ENCODE measurements around the gene LAMTOR4.
"Not testable (repeated sequence)": the region's sequence is repeated elsewhere in the genome, so short reads cannot be mapped to it uniquely, and the experiment has no call there.

Gene LAMTOR4

GRCh38 chr7:100190048-100190711 is 41.5 kb downstream of the LAMTOR4 start:
- H3K4me1 ChIP-seq (ENCODE audit: control extremely low read depth in 1 of 4, control insufficient read depth in 4 of 4, insufficient read depth in 4 of 4, low read length in 3 of 4), result peaks cover 0 to 14% (median 3%) of the 10 kb centered on the region in 4 experiments
- POLR2A ChIA-PET, result no interaction called here

DNA sequence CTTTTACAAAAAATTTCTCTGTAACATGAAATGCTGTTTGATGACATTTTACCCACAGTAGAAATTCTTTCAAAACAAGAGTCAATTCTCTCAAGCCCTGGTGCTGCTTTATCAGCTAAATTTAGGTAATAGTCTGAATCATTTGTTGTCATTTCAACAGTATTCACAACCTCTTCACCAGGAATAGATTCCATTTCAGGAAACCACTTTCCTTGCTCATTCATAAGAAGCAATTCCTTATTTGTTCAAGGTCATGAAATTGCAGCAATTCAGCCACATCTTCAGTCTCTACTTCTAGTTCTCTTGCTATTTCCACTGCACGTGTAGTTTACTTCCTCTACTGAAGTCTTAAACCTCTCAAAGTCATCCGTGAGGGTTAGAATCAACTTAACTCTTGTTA is 43.1 kb downstream of the LAMTOR4 start:
- H3K4me3 ChIP-seq (ENCODE audit: control insufficient read depth in 1 of 7, extremely low read depth in 1 of 7, insufficient read depth in 4 of 7, low read depth in 2 of 7, low read length in 6 of 7), result no peak overlapping the region
- WGBS (ENCODE audit: insufficient coverage), result 0% methylated on average over 1 of the region's 2 CpGs
- peaks cover 0 to 14% (median 3%) of the 10 kb centered on the region in 4 experiments for H3K4me1 ChIP-seq (ENCODE audit: control extremely low read depth in 1 of 4, control insufficient read depth in 4 of 4, insufficient read depth in 4 of 4, low read length in 3 of 4)
- no peaks in the 10 kb centered on the region for H3K9me3 ChIP-seq (ENCODE audit: control extremely low read depth in 1 of 5, control insufficient read depth in 4 of 5, insufficient read depth in 2 of 5, low read depth in 1 of 5, low read length in 4 of 5)
- H3K27ac ChIP-seq (ENCODE audit: insufficient read depth in 1 of 2, low read depth in 1 of 2, low read length in 2 of 2, poor library complexity in 1 of 2, severe bottlenecking in 2 of 2), result no peak overlapping the region
- CTCF ChIA-PET, result no interaction called here
- POLR2A ChIA-PET, result no interaction called here
- no peaks in the 10 kb centered on the region for H3K27me3 ChIP-seq (replicated peaks in 2 of 5; ENCODE audit: control insufficient read depth in 4 of 5, insufficient read depth in 5 of 5, low read length in 4 of 5)
- no peak for DNase-seq
- no peaks in the 10 kb centered on the region for H3K36me3 ChIP-seq (ENCODE audit: control insufficient read depth in 4 of 4, insufficient read depth in 4 of 4, low read length in 3 of 4)

More at GRCh38 chr7:100190048-100190711, 41.5 kb downstream of the LAMTOR4 start:
- peak overlapping the region in 1 of 7 experiments; percentile 16 for H3K4me3 ChIP-seq (ENCODE audit: control insufficient read depth in 1 of 7, extremely low read depth in 1 of 7, insufficient read depth in 4 of 7, low read depth in 2 of 7, low read length in 6 of 7)
- H3K27ac ChIP-seq (ENCODE audit: insufficient read depth in 1 of 2, low read depth in 1 of 2, low read length in 2 of 2, poor library complexity in 1 of 2, severe bottlenecking in 2 of 2), result no peak overlapping the region
- H3K36me3 ChIP-seq (ENCODE audit: control insufficient read depth in 4 of 4, insufficient read depth in 4 of 4, low read length in 3 of 4), result no peaks in the 10 kb centered on the region
- H3K27me3 ChIP-seq (replicated peaks in 2 of 5; ENCODE audit: control insufficient read depth in 4 of 5, insufficient read depth in 5 of 5, low read length in 4 of 5), result no peaks in the 10 kb centered on the region
- CTCF ChIA-PET, result interaction anchor here (0.6 to 3.2 kb wide), 15 partner anchors 10 to 159 kb away, joined by 3 to 13 read pairs (median 5); partner anchors contain the start of genes GPC2 and STAG3
- WGBS (ENCODE audit: insufficient coverage), result 53% methylated on average over 3 of the region's 4 CpGs
- DNase-seq, result peak; percentile 40 to 57 (median 51)
- H3K9me3 ChIP-seq (ENCODE audit: control extremely low read depth in 1 of 5, control insufficient read depth in 4 of 5, insufficient read depth in 2 of 5, low read depth in 1 of 5, low read length in 4 of 5), result no peaks in the 10 kb centered on the region

- CTCF ChIA-PET, result interaction anchor here (1.0 to 1.4 kb wide), 3 partner anchors 14 to 26 kb away, joined by 3 read pairs; no protein-coding TSS in a partner anchor
- POLR2A ChIA-PET; H3K27ac ChIP-seq (ENCODE audit: insufficient read depth in 1 of 2, low read depth in 1 of 2, low read length in 2 of 2, poor library complexity in 1 of 2, severe bottlenecking in 2 of 2): not testable (repeated sequence)
Observed at GRCh38 chr7:100192281-100192862, 43.7 kb downstream of the LAMTOR4 start.

DNA sequence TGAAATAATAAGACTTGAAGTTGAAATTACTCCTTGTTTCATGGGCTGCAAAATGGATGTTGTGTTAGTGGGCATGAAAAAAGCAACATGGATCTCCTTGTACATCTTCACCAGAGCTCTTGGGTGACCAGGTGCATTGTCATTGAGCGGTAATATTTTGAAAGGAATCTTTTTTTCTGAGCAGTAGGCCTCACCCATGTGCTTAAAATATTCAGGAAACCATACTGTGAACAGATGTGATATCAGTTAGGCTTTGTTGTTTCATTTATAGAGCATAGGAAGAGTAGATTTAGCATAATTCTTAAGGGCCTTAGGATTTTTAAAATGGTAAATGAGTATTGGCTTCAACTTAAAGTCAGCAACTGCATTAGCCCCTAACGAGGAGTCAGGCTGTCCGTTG is 44.3 kb downstream of the LAMTOR4 start:
- Histone ChIP-seq H3K27me3 (replicated peaks in 2 of 5; ENCODE audit: control insufficient read depth in 4 of 5, insufficient read depth in 5 of 5, low read length in 4 of 5) (no peaks in the 10 kb centered on the region), H3K4me3 (ENCODE audit: control insufficient read depth in 1 of 7, extremely low read depth in 1 of 7, insufficient read depth in 4 of 7, low read depth in 2 of 7, low read length in 6 of 7) (no peak overlapping the region), H3K36me3 (ENCODE audit: control insufficient read depth in 4 of 4, insufficient read depth in 4 of 4, low read length in 3 of 4) (no peaks in the 10 kb centered on the region), H3K9me3 (ENCODE audit: control extremely low read depth in 1 of 5, control insufficient read depth in 4 of 5, insufficient read depth in 2 of 5, low read depth in 1 of 5, low read length in 4 of 5) (no peaks in the 10 kb centered on the region), H3K27ac (ENCODE audit: insufficient read depth in 1 of 2, low read depth in 1 of 2, low read length in 2 of 2, poor library complexity in 1 of 2, severe bottlenecking in 2 of 2) (no peak overlapping the region), H3K4me1 (ENCODE audit: control extremely low read depth in 1 of 4, control insufficient read depth in 4 of 4, insufficient read depth in 4 of 4, low read length in 3 of 4) (peaks cover 0 to 14% (median 3%) of the 10 kb centered on the region in 4 experiments)
- POLR2A ChIA-PET, result no interaction called here
- no peak for DNase-seq
- CTCF ChIA-PET, result interaction anchor here (0.8 to 2.8 kb wide), 5 partner anchors 14 to 60 kb away, joined by 3 to 16 read pairs (median 3); no protein-coding TSS in a partner anchor
- WGBS (ENCODE audit: insufficient coverage), result 100% methylated on average over 2 of the region's 3 CpGs

More at GRCh38 chr7:100192281-100192862, 43.7 kb downstream of the LAMTOR4 start:
- H3K9me3 ChIP-seq (ENCODE audit: control extremely low read depth in 1 of 5, control insufficient read depth in 4 of 5, insufficient read depth in 2 of 5, low read depth in 1 of 5, low read length in 4 of 5); H3K4me3 ChIP-seq (ENCODE audit: control insufficient read depth in 1 of 7, extremely low read depth in 1 of 7, insufficient read depth in 4 of 7, low read depth in 2 of 7, low read length in 6 of 7); H3K27me3 ChIP-seq (replicated peaks in 2 of 5; ENCODE audit: control insufficient read depth in 4 of 5, insufficient read depth in 5 of 5, low read length in 4 of 5); H3K36me3 ChIP-seq (ENCODE audit: control insufficient read depth in 4 of 4, insufficient read depth in 4 of 4, low read length in 3 of 4): not testable (repeated sequence)
- peak in 1 of 3 donors; percentile 21 for DNase-seq
- H3K4me1 ChIP-seq (ENCODE audit: control extremely low read depth in 1 of 4, control insufficient read depth in 4 of 4, insufficient read depth in 4 of 4, low read length in 3 of 4), result peaks cover 0 to 14% (median 3%) of the 10 kb centered on the region in 4 experiments
- no CpG with 5 or more reads among the region's 6 CpGs for WGBS (ENCODE audit: insufficient coverage)

DNA sequence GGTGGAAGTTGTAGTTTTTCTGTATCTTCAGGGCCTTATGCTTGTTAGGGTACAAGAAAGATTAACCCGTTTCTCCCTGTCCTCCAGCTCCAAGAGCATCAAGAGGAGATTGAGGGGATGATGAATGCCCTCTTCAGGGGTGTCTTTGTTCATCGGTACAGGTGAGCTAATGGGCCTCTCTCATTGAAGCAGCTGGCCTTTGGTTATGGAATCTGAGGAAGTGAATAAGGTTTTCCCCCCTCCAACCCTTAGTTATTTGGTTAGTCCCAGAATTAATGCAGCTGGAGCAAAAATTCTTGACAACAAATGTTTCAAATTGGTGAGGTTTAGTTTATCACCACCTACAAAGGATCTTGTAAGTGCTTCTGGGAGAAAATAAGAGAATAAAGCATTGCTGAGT is 46.5 kb downstream of the LAMTOR4 start:
- Histone ChIP-seq H3K4me3 (ENCODE audit: control insufficient read depth in 1 of 7, extremely low read depth in 1 of 7, insufficient read depth in 4 of 7, low read depth in 2 of 7, low read length in 6 of 7) (no peak overlapping the region), H3K9me3 (ENCODE audit: control extremely low read depth in 1 of 5, control insufficient read depth in 4 of 5, insufficient read depth in 2 of 5, low read depth in 1 of 5, low read length in 4 of 5) (no peaks in the 10 kb centered on the region), H3K27ac (ENCODE audit: insufficient read depth in 1 of 2, low read depth in 1 of 2, low read length in 2 of 2, poor library complexity in 1 of 2, severe bottlenecking in 2 of 2) (no peak overlapping the region), H3K36me3 (ENCODE audit: control insufficient read depth in 4 of 4, insufficient read depth in 4 of 4, low read length in 3 of 4) (no peaks in the 10 kb centered on the region), H3K27me3 (replicated peaks in 2 of 5; ENCODE audit: control insufficient read depth in 4 of 5, insufficient read depth in 5 of 5, low read length in 4 of 5) (no peaks in the 10 kb centered on the region), H3K4me1 (ENCODE audit: control extremely low read depth in 1 of 4, control insufficient read depth in 4 of 4, insufficient read depth in 4 of 4, low read length in 3 of 4) (peaks cover 0 to 13% (median under 1%) of the 10 kb centered on the region in 4 experiments)
- POLR2A ChIA-PET, result no interaction called here
- DNase-seq, result no peak
- WGBS (ENCODE audit: insufficient coverage), result no CpG with 5 or more reads among the region's 2 CpGs
- CTCF ChIA-PET, result interaction anchor here (0.8 to 2.8 kb wide), 5 partner anchors 14 to 152 kb away, joined by 3 to 16 read pairs (median 5); no protein-coding TSS in a partner anchor

DNA sequence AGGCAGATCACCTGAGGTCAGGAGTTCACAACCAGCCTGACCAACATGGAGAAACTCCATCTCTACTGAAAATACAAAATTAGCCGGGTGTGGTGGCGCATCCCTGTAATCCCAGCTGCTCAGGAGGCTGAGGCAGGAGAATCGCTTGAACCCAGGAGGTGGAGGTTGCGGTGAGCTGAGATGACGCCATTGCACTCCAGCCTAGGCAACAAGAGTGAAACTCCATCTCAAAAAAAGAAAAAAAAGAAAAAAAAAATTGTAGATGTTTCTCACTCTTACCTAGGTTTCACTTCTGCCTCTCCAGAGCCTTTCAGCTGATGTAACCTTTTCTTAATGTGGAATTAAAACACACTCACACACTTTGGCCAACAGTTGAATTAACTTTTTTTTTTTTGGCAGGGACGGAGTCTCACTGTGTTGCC is 47.2 kb downstream of the LAMTOR4 start:
- DNase-seq; CTCF ChIA-PET; H3K9me3 ChIP-seq (ENCODE audit: control extremely low read depth in 1 of 5, control insufficient read depth in 4 of 5, insufficient read depth in 2 of 5, low read depth in 1 of 5, low read length in 4 of 5); H3K36me3 ChIP-seq (ENCODE audit: control insufficient read depth in 4 of 4, insufficient read depth in 4 of 4, low read length in 3 of 4); H3K4me3 ChIP-seq (ENCODE audit: control insufficient read depth in 1 of 7, extremely low read depth in 1 of 7, insufficient read depth in 4 of 7, low read depth in 2 of 7, low read length in 6 of 7); POLR2A ChIA-PET; H3K27me3 ChIP-seq (replicated peaks in 2 of 5; ENCODE audit: control insufficient read depth in 4 of 5, insufficient read depth in 5 of 5, low read length in 4 of 5); H3K4me1 ChIP-seq (ENCODE audit: control extremely low read depth in 1 of 4, control insufficient read depth in 4 of 4, insufficient read depth in 4 of 4, low read length in 3 of 4); H3K27ac ChIP-seq (ENCODE audit: insufficient read depth in 1 of 2, low read depth in 1 of 2, low read length in 2 of 2, poor library complexity in 1 of 2, severe bottlenecking in 2 of 2): not testable (repeated sequence)
- 92% methylated on average over 2 of the region's 6 CpGs for WGBS (ENCODE audit: insufficient coverage)

DNA sequence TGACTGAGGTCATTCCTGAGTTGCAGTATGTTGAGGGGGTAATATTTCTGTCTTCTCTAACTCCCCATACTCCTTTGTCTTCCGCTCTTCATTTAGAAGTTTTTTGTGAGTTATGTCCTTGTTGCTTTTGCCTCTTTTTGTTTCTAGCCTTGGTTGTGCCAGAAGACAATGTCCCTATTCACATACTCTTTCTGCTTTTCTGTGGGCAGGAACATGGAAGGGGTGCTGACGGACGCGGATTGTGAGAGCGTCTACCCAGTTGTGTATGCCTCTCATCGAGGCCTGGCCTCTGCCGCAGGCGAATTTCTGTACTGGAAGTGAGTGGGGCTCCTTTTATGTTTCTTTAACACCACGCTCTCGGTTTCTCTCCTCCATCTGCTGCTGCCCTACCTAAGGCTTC is 49.5 kb downstream of the LAMTOR4 start:
- POLR2A ChIA-PET, result no interaction called here
- H3K4me3 ChIP-seq (ENCODE audit: control insufficient read depth in 1 of 7, extremely low read depth in 1 of 7, insufficient read depth in 4 of 7, low read depth in 2 of 7, low read length in 6 of 7), result no peak overlapping the region
- H3K9me3 ChIP-seq (ENCODE audit: control extremely low read depth in 1 of 5, control insufficient read depth in 4 of 5, insufficient read depth in 2 of 5, low read depth in 1 of 5, low read length in 4 of 5), result no peaks in the 10 kb centered on the region
- no peaks in the 10 kb centered on the region for H3K4me1 ChIP-seq (ENCODE audit: control extremely low read depth in 1 of 4, control insufficient read depth in 4 of 4, insufficient read depth in 4 of 4, low read length in 3 of 4)
- no peaks in the 10 kb centered on the region for H3K27me3 ChIP-seq (replicated peaks in 2 of 5; ENCODE audit: control insufficient read depth in 4 of 5, insufficient read depth in 5 of 5, low read length in 4 of 5)
- H3K36me3 ChIP-seq (ENCODE audit: control insufficient read depth in 4 of 4, insufficient read depth in 4 of 4, low read length in 3 of 4), result no peaks in the 10 kb centered on the region
- no peak overlapping the region for H3K27ac ChIP-seq (ENCODE audit: insufficient read depth in 1 of 2, low read depth in 1 of 2, low read length in 2 of 2, poor library complexity in 1 of 2, severe bottlenecking in 2 of 2)
- WGBS (ENCODE audit: insufficient coverage), result 87% methylated on average over 9 of the region's 10 CpGs
- CTCF ChIA-PET, result no interaction called here
- DNase-seq, result no peak
